GM12878 (cell line): ENCODE measurements around the gene SLIRP. TPM values are rescaled to one million over a fixed set of nuclear protein-coding genes. Genes with fewer than 3 reads are reported as not detected.

Experiments
- ASH2L ChIP-seq: fragments of 300-600, 200-600 bp; sonication (generic); IDR thresholded peaks from 2 replicates; pipeline ENCODE4 v1.6.1; 2017; ENCODE audit warnings: low read depth, mild to moderate bottlenecking, borderline replicate concordance
- BMI1 ChIP-seq: fragments of 450-650 bp; IDR thresholded peaks from 2 replicates; pipeline ENCODE4 v1.6.1; 2016; ENCODE audit warnings: mild to moderate bottlenecking, moderate library complexity, borderline replicate concordance
- BRCA1 ChIP-seq: IDR thresholded peaks from 2 replicates; pipeline ENCODE4 v1.6.1; 2011; ENCODE audit warnings: low read depth, low read length, improper control_type of control experiment
- EGR1 ChIP-seq, 2 experiments: IDR thresholded peaks; 1 replicate in 1 of 2; 2 replicates in 1 of 2; pipeline ENCODE4 v1.6.1; 2011 to 2012; ENCODE audit warnings: low read depth in 2 of 2, low read length in 2 of 2, borderline replicate concordance in 1 of 2, mild to moderate bottlenecking in 1 of 2, moderate library complexity in 1 of 2
- ELK1 ChIP-seq: IDR thresholded peaks from 2 replicates; pipeline ENCODE4 v1.6.1; 2012; ENCODE audit warnings: low read depth, low read length, improper control_type of control experiment
- EZH2 ChIP-seq: IDR thresholded peaks from 2 replicates; pipeline ENCODE4 v1.6.1; 2012; ENCODE audit warnings: low read depth, mild to moderate bottlenecking, control low read depth, inconsistent platforms, low read length, borderline replicate concordance; ENCODE audit not compliant: control insufficient read depth
- IRF5 ChIP-seq: fragments of 450-650 bp; IDR thresholded peaks from 2 replicates; pipeline ENCODE4 v1.6.1; 2017; ENCODE audit warnings: borderline replicate concordance
- JUNB ChIP-seq: IDR thresholded peaks from 2 replicates; pipeline ENCODE4 v1.6.1; 2016; ENCODE audit warnings: antibody characterized with exemption, mild to moderate bottlenecking
- MAX ChIP-seq: IDR thresholded peaks from 2 replicates; pipeline ENCODE4 v1.6.1; 2012; ENCODE audit warnings: low read depth, low read length, improper control_type of control experiment
- NR2F1 ChIP-seq: fragments of 450-650 bp; conservative IDR thresholded peaks from 2 replicates; pipeline ENCODE4 v1.6.1; 2017; ENCODE audit warnings: mild to moderate bottlenecking
- NRF1 ChIP-seq: conservative IDR thresholded peaks from 2 replicates; pipeline ENCODE4 v1.6.1; 2011; ENCODE audit warnings: mild to moderate bottlenecking, low read depth, low read length, improper control_type of control experiment
- PML ChIP-seq: IDR thresholded peaks from 2 replicates; pipeline ENCODE4 v1.6.1; 2012; ENCODE audit warnings: low read length, inconsistent platforms
- POLR2AphosphoS5 ChIP-seq: IDR thresholded peaks from 2 replicates; pipeline ENCODE4 v1.6.1; 2011; ENCODE audit warnings: mild to moderate bottlenecking, low read length, inconsistent platforms
- SMAD5 ChIP-seq: IDR thresholded peaks from 2 replicates; pipeline ENCODE4 v1.6.1; 2016; ENCODE audit warnings: antibody characterized with exemption, low read depth
- SMARCA5 ChIP-seq: fragments of 450-650 bp; IDR thresholded peaks from 2 replicates; pipeline ENCODE4 v1.6.1; 2017; ENCODE audit warnings: mild to moderate bottlenecking
- SUPT20H ChIP-seq: IDR thresholded peaks from 2 replicates; pipeline ENCODE4 v1.6.1; 2011; ENCODE audit warnings: low read depth, mild to moderate bottlenecking, low read length, moderate library complexity, borderline replicate concordance; ENCODE audit not compliant: control insufficient read depth
- ZBED1 ChIP-seq: IDR thresholded peaks from 2 replicates; pipeline ENCODE4 v1.6.1; 2016; ENCODE audit warnings: borderline replicate concordance
- ZBTB4 ChIP-seq: fragments of 450-650 bp; formaldehyde crosslinking; IDR thresholded peaks from 2 replicates; pipeline ENCODE4 v1.4.0; 2022; ENCODE audit warnings: mild to moderate bottlenecking, moderate library complexity
- ZNF217 ChIP-seq: fragments of 450-650 bp; IDR thresholded peaks from 2 replicates; pipeline ENCODE4 v1.6.1; 2017; ENCODE audit warnings: antibody characterized with exemption, mild to moderate bottlenecking
- polyA plus RNA-seq, 11 experiments: library from polyadenylated mRNA; depleted of rRNA in 4 of 11; unstranded in 6 of 11; stranded (reverse) in 5 of 11; fragments of >200 nt; fragmentation: Nextera tagmentation in 4 of 11; fragmentation: Illumina TruSeq in 1 of 11; extraction: Ambion mirVana in 4 of 11; extraction: Trizol in 1 of 11; gene quantifications; 1 replicate in 1 of 11; 2 replicates in 10 of 11; pipeline versions ENCODE4 v1.2.1 to v1.2.3, GENCODE V29; 2011 to 2016; ENCODE audit warnings: inconsistent platforms in 2 of 11, missing spikeins in 2 of 11, low read depth in 1 of 11
- total RNA-seq, 4 experiments: library from RNA; depleted of rRNA in 3 of 4; stranded (reverse); fragments of >200 nt in 3 of 4; fragmentation: Illumina TruSeq in 1 of 4; extraction: Trizol in 1 of 4; gene quantifications; 2 replicates each; pipeline versions ENCODE4 v1.2.1 to v1.2.3, GENCODE V29; 2013 to 2021

SLIRP gene
- total and polyA plus RNA-seq, 10 of the 15 experiments (the other 5 are each of a cell fraction or from before 2014, with no cell fraction given), result 196 to 1,510 (median 596) TPM

- TF ChIP-seq ASH2L (peak; percentile 83), ZBTB4 (CRISPR knock-in tag) (no peak), MAX (no peak), ZNF217 (no peak), ELK1 (no peak; the same call in 1 of the 2 replicates), BRCA1 (no peak), EGR1 (IDR thresholded peaks at IDR 0.05; ENCODE audit: borderline replicate concordance in 1 of 2, low read depth in 2 of 2, low read length in 2 of 2) (no peak), BMI1 (no peak), SUPT20H (no peak), JUNB (no peak), NR2F1 (no peak), ZBED1 (no peak), NRF1 (peak; percentile 46), EZH2 (no peak), SMAD5 (0 out of 2 replicates have a peak, but pooled peaks have one; percentile 42), POLR2AphosphoS5 (peak; percentile 88), SMARCA5 (peak; percentile 43; the same call in 1 of the 2 replicates), IRF5 (no peak), PML (no peak; the same call in 1 of the 2 replicates)
Measured at GRCh38 chr14:77760381-77761204, 52.7 kb downstream of the SLIRP start, which contains the start of gene SNW1 (continued).
